Measurements from ENCODE around the gene BOD1L2.

BOD1L2 gene

GRCh38 chr18:57167617-57168308 is 20.9 kb downstream of the BOD1L2 start:
- no peak for TF ChIP-seq CTCF (IDR thresholded peaks at IDR 0.05; ENCODE audit: control extremely low read depth, extremely low read depth, low read depth, missing control alignments)
- ChIA-PET CTCF (interaction anchor here (1.2 kb wide), 2 partner anchors 9 to 12 kb away, joined by 3 to 4 read pairs; no protein-coding TSS in a partner anchor), POLR2A (no interaction called here)
- no peak for DNase-seq (ENCODE audit: extremely low spot score)

- POLR2A ChIA-PET: no interaction called here
- CTCF ChIA-PET: interaction anchor here (0.7 to 1.9 kb wide), 4 partner anchors 9 to 21 kb away, joined by 3 to 6 read pairs (median 4); no protein-coding TSS in a partner anchor
- TF ChIP-seq CTCF (IDR thresholded peaks at IDR 0.05; ENCODE audit: control extremely low read depth, extremely low read depth, low read depth, missing control alignments): no peak
- no peak for DNase-seq (ENCODE audit: extremely low spot score)
Observed at GRCh38 chr18:57171026-57171425, 24.1 kb downstream of the BOD1L2 start.

GRCh38 chr18:57175532-57175931 is 28.6 kb downstream of the BOD1L2 start:
- ChIA-PET CTCF (no interaction called here), POLR2A (no interaction called here)
- no peak for DNase-seq (ENCODE audit: extremely low spot score)
- TF ChIP-seq CTCF (IDR thresholded peaks at IDR 0.05; ENCODE audit: control extremely low read depth, extremely low read depth, low read depth, missing control alignments): no peak

GRCh38 chr18:57185434-57185833 is 38.5 kb downstream of the BOD1L2 start:
- CTCF ChIA-PET: no interaction called here
- DNase-seq (ENCODE audit: extremely low spot score): no peak
- TF ChIP-seq CTCF (IDR thresholded peaks at IDR 0.05; ENCODE audit: control extremely low read depth, extremely low read depth, low read depth, missing control alignments): no peak
- POLR2A ChIA-PET: no interaction called here

- DNase-seq (ENCODE audit: extremely low spot score): no peak
- no peak for TF ChIP-seq CTCF (IDR thresholded peaks at IDR 0.05; ENCODE audit: control extremely low read depth, extremely low read depth, low read depth, missing control alignments)
- ChIA-PET POLR2A (no interaction called here), CTCF (interaction anchor here (1.7 kb wide), 1 partner anchor 17 kb away, joined by 3 read pairs; no protein-coding TSS in a partner anchor)
Observed at GRCh38 chr18:57188851-57189557, 42.1 kb downstream of the BOD1L2 start.

- DNase-seq (ENCODE audit: extremely low spot score): no peak
- ChIA-PET CTCF (no interaction called here), POLR2A (no interaction called here)
- TF ChIP-seq CTCF (IDR thresholded peaks at IDR 0.05; ENCODE audit: control extremely low read depth, extremely low read depth, low read depth, missing control alignments): no peak
Observed at GRCh38 chr18:57190026-57190425, 43.1 kb downstream of the BOD1L2 start.
